NOMO-1 (cell line): ENCODE measurements around the gene LRIG1.
A peak's percentile ranks its signal among the peaks of the same experiment; 100 is the strongest.

Source experiments
- DNase-seq, 2 experiments: peaks; one replicate each; lab custom pipeline; 2025; ENCODE audit not compliant: unreplicated experiment in 2 of 2; lab: John Stamatoyannopoulos, UW

LRIG1 gene

GRCh38 chr3:66394019-66394752 is 106.6 kb downstream of the LRIG1 start:
- no peak for DNase-seq

- DNase-seq = no peak
Observed at GRCh38 chr3:66393333-66394005, 107.4 kb downstream of the LRIG1 start.

GRCh38 chr3:66392966-66393332 is 107.9 kb downstream of the LRIG1 start:
- no peak for DNase-seq

GRCh38 chr3:66392512-66392911 is 108.3 kb downstream of the LRIG1 start:
- no peak for DNase-seq

- DNase-seq = peak; percentile 51 to 68
Observed at GRCh38 chr3:66390013-66390412, 110.8 kb downstream of the LRIG1 start.

- no peak for DNase-seq
Observed at GRCh38 chr3:66386925-66387650, 113.7 kb downstream of the LRIG1 start.

- DNase-seq = no peak
Observed at GRCh38 chr3:66386011-66386924, 114.6 kb downstream of the LRIG1 start.

GRCh38 chr3:66385066-66385465 is 115.8 kb downstream of the LRIG1 start:
- no peak for DNase-seq

GRCh38 chr3:66383998-66384745 is 116.7 kb downstream of the LRIG1 start:
- DNase-seq = no peak

GRCh38 chr3:66383023-66383422 is 117.8 kb downstream of the LRIG1 start:
- no peak for DNase-seq

GRCh38 chr3:66382142-66382541 is 118.7 kb downstream of the LRIG1 start:
- DNase-seq = no peak

GRCh38 chr3:66381626-66382025 is 119.2 kb downstream of the LRIG1 start:
- DNase-seq = no peak

- DNase-seq = no peak
Observed at GRCh38 chr3:66380200-66380932, 120.5 kb downstream of the LRIG1 start.

GRCh38 chr3:66379565-66379964 is 121.3 kb downstream of the LRIG1 start:
- no peak for DNase-seq

- DNase-seq = no peak
Observed at GRCh38 chr3:66378256-66378655, 122.6 kb downstream of the LRIG1 start.

GRCh38 chr3:66377800-66378199 is 123.0 kb downstream of the LRIG1 start:
- no peak for DNase-seq

- no peak for DNase-seq
Observed at GRCh38 chr3:66376568-66376967, 124.3 kb downstream of the LRIG1 start.

GRCh38 chr3:66372681-66373350 is 128.0 kb downstream of the LRIG1 start:
- no peak for DNase-seq

- no peak for DNase-seq
Observed at GRCh38 chr3:66371432-66371831, 129.4 kb downstream of the LRIG1 start.
